GM12891 (cell line): ENCODE results near the gene KRTAP10-11.
"Not testable (repeated sequence)": the region's sequence is repeated elsewhere in the genome, so short reads cannot be mapped to it uniquely, and the experiment has no call there.

Experiments
- DNase-seq: peaks from one replicate; pipeline ENCODE4 v3.0.0; 2011; ENCODE audit warnings: low spot score; ENCODE audit not compliant: insufficient read length
- FAIRE-seq: peaks from 2 replicates; lab custom pipeline; 2011; peaks lifted over from hg19 to GRCh38; lab: Jason Lieb, UNC
- PAX5 ChIP-seq: IDR thresholded peaks from 2 replicates; pipeline ENCODE4 v1.6.1; 2011; ENCODE audit warnings: low read length, moderate library complexity, mild to moderate bottlenecking; ENCODE audit not compliant: insufficient read depth, severe bottlenecking
- POLR2A ChIP-seq: IDR thresholded peaks from 2 replicates; pipeline ENCODE4 v1.6.1; 2011; ENCODE audit warnings: low read depth, low read length, control low read depth
- POLR2AphosphoS5 ChIP-seq: IDR thresholded peaks from 2 replicates; pipeline ENCODE4 v1.6.1; 2011; ENCODE audit warnings: low read depth, low read length, control low read depth
- POU2F2 ChIP-seq: IDR thresholded peaks from 2 replicates; pipeline ENCODE4 v1.6.1; 2011; ENCODE audit warnings: low read depth, mild to moderate bottlenecking, control low read depth, low read length, moderate library complexity
- SPI1 ChIP-seq: IDR thresholded peaks from 2 replicates; pipeline ENCODE4 v1.6.1; 2011; ENCODE audit warnings: low read depth, low read length, control low read depth
- TAF1 ChIP-seq: IDR thresholded peaks from 2 replicates; pipeline ENCODE4 v1.6.1; 2011; ENCODE audit warnings: low read depth, low read length, control low read depth

KRTAP10-11 gene

DNA sequence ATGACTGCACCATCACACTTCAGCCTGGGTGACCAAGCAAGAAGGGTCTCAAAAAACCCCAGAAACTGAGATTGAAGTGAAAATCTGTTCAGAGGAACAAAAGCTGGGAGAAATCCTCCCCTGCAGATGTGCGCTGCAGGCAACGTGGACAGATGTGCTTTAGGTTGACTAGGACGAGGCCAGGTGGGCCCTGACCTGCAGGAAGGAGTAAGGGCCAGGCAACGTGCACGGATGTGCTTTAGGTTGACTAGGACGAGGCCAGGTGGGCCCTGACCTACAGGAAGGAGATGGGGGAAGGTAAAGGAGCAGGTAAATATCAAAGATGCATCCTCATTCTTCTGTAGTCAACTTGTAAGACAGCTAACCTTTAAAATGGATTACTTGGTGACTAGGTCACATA lies 38.3 kb downstream of the KRTAP10-11 start:
- no peak for TF ChIP-seq PAX5
- no peak for TF ChIP-seq TAF1
- no peak for TF ChIP-seq POLR2AphosphoS5
- TF ChIP-seq POU2F2: no peak
- TF ChIP-seq POLR2A: no peak
- TF ChIP-seq SPI1: no peak
- DNase-seq: no peak
- no peak for FAIRE-seq

DNA sequence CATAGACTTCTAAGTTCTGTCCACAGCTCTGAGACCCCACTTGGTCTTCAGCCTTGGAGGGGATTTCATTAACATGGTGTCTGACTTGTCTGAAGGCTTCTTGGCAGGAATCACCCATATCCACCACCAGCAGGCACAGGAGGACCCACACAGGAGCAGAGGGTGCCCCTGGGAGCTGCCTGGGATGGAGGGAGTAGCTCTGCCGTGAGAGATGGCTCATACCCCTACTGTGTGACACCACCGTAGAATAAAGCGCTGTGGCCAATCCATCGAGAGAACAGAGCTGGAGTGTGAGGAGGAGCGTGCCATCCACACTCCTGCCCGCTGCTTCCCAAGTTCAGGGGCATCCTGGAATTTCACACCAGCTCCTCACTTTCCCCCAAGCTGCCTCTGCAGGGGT lies 38.8 kb downstream of the KRTAP10-11 start:
- not testable (repeated sequence) for DNase-seq, FAIRE-seq

- FAIRE-seq (no peak), DNase-seq (no peak)
- TF ChIP-seq POLR2AphosphoS5 (no peak), POU2F2 (no peak), TAF1 (no peak), POLR2A (no peak), PAX5 (no peak), SPI1 (no peak)
Observed at GRCh38 chr21:44686000-44686781, 40.0 kb downstream of the KRTAP10-11 start.

- no peak for TF ChIP-seq PAX5
- no peak for TF ChIP-seq TAF1
- TF ChIP-seq POLR2AphosphoS5: no peak
- no peak for TF ChIP-seq POU2F2
- TF ChIP-seq SPI1: no peak
- TF ChIP-seq POLR2A: no peak
- FAIRE-seq: no peak
- no peak for DNase-seq
Observed at GRCh38 chr21:44686843-44687561, 40.8 kb downstream of the KRTAP10-11 start.

GRCh38 chr21:44687671-44688070 lies 41.5 kb downstream of the KRTAP10-11 start:
- no peak for FAIRE-seq

DNA sequence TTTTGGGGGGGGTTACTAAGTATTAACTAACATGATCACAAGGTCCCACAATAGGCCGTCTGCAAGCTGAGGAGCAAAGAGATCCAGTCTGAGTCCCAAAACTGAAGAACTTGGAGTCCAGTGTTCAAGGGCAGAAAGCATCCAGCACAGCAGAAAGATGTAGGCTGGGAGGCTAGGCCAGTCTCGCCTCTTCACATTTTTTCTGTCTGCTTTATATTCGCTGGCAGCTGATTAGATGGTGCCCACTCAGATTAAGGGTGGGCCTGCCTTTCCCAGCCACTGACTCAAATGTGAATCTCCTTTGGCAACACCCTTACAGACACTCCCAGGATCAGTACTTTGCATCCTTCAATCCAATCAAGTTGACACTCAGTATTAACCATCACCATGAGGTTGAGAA lies 43.5 kb downstream of the KRTAP10-11 start:
- not testable (repeated sequence) for FAIRE-seq, DNase-seq

More at GRCh38 chr21:44687671-44688070, 41.5 kb downstream of the KRTAP10-11 start:
- TF ChIP-seq PAX5: no peak
- no peak for TF ChIP-seq POLR2A
- TF ChIP-seq TAF1: no peak
- TF ChIP-seq SPI1: no peak
- TF ChIP-seq POU2F2: no peak
- no peak for TF ChIP-seq POLR2AphosphoS5
- no peak for DNase-seq

DNA sequence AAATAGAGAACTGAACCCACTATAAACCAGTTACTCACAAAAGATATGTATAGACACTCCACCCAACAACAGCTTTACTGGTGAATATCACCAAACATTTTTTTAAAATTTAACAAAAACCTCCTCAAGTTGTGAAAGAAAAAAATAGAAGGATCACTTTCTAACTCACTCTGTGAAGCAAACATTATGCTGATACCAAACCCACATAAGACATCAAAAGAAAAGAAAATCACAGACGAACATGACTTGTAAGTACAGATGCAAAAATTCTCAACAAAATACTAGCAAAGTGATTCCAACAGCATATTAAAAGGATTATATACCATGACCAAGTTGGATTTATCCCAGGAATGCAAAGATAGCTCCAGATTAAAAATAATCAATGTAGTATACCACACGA lies 45.5 kb downstream of the KRTAP10-11 start:
- DNase-seq (no peak), FAIRE-seq (no peak)
- TF ChIP-seq SPI1 (no peak), PAX5 (no peak), POU2F2 (no peak), POLR2AphosphoS5 (no peak), TAF1 (no peak), POLR2A (no peak)

DNA sequence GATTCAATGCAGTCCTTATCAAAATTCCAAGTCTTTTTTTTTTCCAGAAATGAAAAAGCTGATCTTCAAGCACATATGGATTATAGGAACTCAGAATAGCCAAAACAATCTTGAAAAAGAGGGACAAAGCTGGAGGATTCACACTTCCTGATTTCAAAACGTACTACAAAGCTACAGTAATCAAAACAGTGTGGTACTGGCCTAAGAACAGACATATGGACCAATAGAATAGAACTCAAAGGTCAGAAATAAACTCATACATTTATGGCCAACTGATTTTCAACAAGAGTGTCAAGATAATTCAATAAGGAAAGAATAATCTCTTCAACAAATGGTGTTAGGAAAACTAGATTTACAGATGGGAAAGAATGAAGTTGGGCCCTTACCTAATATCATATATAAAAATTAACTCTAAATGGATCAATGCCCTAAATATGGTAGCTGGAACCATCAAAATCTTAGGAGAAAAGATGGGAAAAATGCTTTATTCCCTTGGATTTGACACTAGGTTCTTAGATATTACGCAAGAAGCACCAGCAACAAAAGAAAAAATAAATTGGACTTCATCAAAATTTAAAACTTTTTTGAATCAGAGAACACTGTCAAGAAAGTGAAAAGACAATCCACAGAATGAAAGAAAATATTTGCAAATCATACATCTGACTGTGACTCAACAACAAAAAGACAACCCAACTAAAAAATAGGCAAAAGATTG lies 46.7 kb downstream of the KRTAP10-11 start:
- FAIRE-seq (no peak), DNase-seq (no peak)
- TF ChIP-seq PAX5 (no peak), POU2F2 (no peak), POLR2A (no peak), SPI1 (no peak), POLR2AphosphoS5 (no peak), TAF1 (no peak)

GRCh38 chr21:44694776-44695175 lies 48.6 kb downstream of the KRTAP10-11 start:
- FAIRE-seq (no peak), DNase-seq (no peak)
- TF ChIP-seq POU2F2 (no peak), SPI1 (no peak), TAF1 (no peak), POLR2AphosphoS5 (no peak), POLR2A (no peak), PAX5 (no peak)

DNA sequence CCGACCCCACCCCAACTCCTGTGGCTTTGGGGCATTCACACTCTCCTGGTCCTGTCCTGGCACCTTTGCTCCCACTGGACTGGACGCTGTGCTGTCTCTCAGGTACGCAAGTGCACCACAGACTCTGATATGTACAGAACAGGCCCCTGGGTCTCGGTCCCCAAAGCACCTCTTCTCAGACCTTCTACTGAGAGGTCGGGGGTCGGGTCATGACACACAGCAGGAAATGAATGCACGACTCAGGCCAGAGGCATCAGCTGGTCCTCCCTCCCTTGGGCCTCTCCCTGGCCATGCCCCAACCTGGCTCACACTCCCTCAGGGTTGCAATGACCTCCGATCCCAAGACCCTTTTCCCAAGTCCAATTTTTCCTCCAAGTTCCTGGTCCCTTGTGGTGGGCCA lies 49.0 kb downstream of the KRTAP10-11 start:
- TF ChIP-seq TAF1: no peak
- TF ChIP-seq POLR2A: no peak
- TF ChIP-seq PAX5: no peak
- TF ChIP-seq POU2F2: no peak
- TF ChIP-seq POLR2AphosphoS5: no peak
- TF ChIP-seq SPI1: no peak
- FAIRE-seq: no peak
- no peak for DNase-seq
